NCI-H345 (cell line): Measurements from ENCODE around the gene SIGLEC15.
"Not testable (repeated sequence)": the region's sequence is repeated elsewhere in the genome, so short reads cannot be mapped to it uniquely, and the experiment has no call there.

ENCODE experiments used
- DNase-seq: peaks from one replicate; lab custom pipeline; 2025; lab: John Stamatoyannopoulos, UW

The SIGLEC15 gene

GRCh38 chr18:45825258-45826044, at the start of gene SIGLEC15:
Gene SIGLEC15 (plus strand): TSS chr18:45825675. CDS start chr18:45825729, 54 bp downstream.
- DNase-seq: no peak

- no peak for DNase-seq
Measured at GRCh38 chr18:45775743-45776142, 49.7 kb upstream of the SIGLEC15 start.

- DNase-seq: no peak
Measured at GRCh38 chr18:45777393-45777792, 48.1 kb upstream of the SIGLEC15 start.

GRCh38 chr18:45780568-45780967, 44.9 kb upstream of the SIGLEC15 start:
- no peak for DNase-seq

- no peak for DNase-seq
Measured at GRCh38 chr18:45782662-45783061, 42.8 kb upstream of the SIGLEC15 start.

GRCh38 chr18:45783097-45784075, 42.1 kb upstream of the SIGLEC15 start:
- DNase-seq: no peak

GRCh38 chr18:45785134-45785533, 40.3 kb upstream of the SIGLEC15 start:
- no peak for DNase-seq

GRCh38 chr18:45786941-45787340, 38.5 kb upstream of the SIGLEC15 start:
- no peak for DNase-seq

GRCh38 chr18:45787346-45787745, 38.1 kb upstream of the SIGLEC15 start:
- DNase-seq: no peak

- DNase-seq: no peak
Measured at GRCh38 chr18:45788861-45789260, 36.6 kb upstream of the SIGLEC15 start.

GRCh38 chr18:45792506-45793263, 32.8 kb upstream of the SIGLEC15 start:
- no peak for DNase-seq

GRCh38 chr18:45793264-45793965, 32.1 kb upstream of the SIGLEC15 start:
- DNase-seq: no peak

- DNase-seq: no peak
Measured at GRCh38 chr18:45801416-45802004, 24.0 kb upstream of the SIGLEC15 start.

- no peak for DNase-seq
Measured at GRCh38 chr18:45802814-45803492, 22.5 kb upstream of the SIGLEC15 start.

GRCh38 chr18:45805551-45805950, 19.9 kb upstream of the SIGLEC15 start:
- DNase-seq: no peak

GRCh38 chr18:45806226-45806625, 19.2 kb upstream of the SIGLEC15 start:
- no peak for DNase-seq

GRCh38 chr18:45807144-45807543, 18.3 kb upstream of the SIGLEC15 start:
- DNase-seq: peak; percentile 65

- not testable (repeated sequence) for DNase-seq
Measured at GRCh38 chr18:45814733-45815132, 10.7 kb upstream of the SIGLEC15 start.

- no peak for DNase-seq
Measured at GRCh38 chr18:45817543-45817942, 7.9 kb upstream of the SIGLEC15 start.

GRCh38 chr18:45818765-45819164, 6.7 kb upstream of the SIGLEC15 start:
- not testable (repeated sequence) for DNase-seq
